Epithelial cell of esophagus (primary cell): Measurements from ENCODE around the gene AMBRA1.

Experiments used
- DNase-seq: peaks from one replicate; pipeline ENCODE4 v3.0.0; 2010; ENCODE audit warnings: low read depth
- H3K4me3 ChIP-seq: 2 replicates; pipeline ENCODE4 v1.5.1; 2011; ENCODE audit warnings: mild to moderate bottlenecking, low read length, control low read depth
- TF ChIP-seq, protein P1 (sequence below): IDR thresholded peaks from 2 replicates; pipeline ENCODE4 v1.5.1; 2011; ENCODE audit warnings: low read depth, mild to moderate bottlenecking, low read length, control low read depth, inconsistent platforms; ENCODE audit not compliant: insufficient read depth; ENCODE audit errors: missing control alignments

The AMBRA1 gene

DNA sequence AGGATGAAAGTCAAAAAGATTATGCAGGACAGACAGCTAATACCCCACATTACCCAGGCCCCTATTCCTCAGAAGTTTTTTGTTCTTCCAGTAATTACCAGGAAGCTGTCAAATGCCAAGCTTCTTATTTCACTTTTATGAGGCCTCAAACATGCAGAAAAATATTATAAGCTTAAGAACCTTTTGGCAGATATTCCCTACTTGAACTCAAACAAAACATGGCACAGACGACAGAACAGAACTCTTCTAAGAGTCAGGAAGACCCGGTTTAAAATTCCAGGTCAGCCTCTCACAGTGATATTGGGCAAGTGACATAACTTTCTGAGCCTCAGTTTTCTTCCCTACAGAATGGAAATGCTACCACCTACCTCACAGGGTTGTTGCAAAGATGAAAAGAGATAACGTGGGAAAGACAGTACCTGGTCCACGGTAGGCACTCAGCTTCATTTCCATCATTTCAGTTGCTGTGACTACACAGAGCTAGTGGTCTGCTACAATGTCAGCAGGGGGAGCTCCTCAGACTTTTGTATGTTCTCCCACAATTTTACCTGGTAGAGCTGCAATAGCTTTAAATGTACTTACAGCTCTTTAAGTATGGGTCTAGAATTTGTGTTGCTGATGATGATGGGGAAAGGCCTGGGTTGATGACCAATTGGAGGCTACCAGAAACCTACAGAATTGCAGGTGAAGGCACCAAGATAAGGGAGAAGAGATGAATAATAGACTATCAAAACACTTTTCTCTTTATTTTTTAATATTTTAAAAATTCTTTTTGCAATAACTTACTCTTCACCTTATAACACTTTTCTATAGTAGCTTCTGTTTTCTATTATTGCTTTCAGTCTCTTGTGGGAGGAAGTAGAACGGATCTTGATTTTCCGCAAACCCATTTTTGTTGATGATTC is 103.9 kb downstream of the AMBRA1 start:
- DNase-seq: peak; percentile 63

DNA sequence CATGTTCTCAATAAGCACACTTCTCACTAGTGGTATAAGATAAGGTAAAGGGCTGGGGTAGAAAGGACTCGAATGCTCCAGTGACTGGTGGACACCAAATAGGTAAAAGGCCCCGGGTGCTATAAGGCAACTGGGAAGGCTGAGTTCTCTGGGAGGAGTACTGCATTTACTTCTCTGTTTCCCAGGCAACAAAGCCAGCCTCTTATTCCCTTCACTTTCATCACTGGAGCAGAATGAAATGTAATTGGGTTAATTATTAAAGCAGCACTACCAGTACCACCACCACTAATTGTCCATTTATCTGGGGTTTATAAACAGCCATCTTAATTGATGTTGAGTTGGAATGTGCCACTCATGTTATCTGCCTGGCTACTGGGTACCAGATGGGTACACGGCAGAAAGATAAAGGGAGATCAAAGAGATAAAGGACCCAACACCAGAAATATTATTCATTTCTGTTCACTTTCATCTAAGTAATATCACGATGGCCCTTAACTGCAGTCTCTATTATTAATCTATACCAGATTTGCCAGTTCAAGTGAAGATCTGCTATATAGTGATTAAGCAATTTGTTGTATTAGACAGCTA is 107.9 kb downstream of the AMBRA1 start:
- H3K4me3 ChIP-seq: no peak overlapping the region
- TF ChIP-seq, protein P1, sequence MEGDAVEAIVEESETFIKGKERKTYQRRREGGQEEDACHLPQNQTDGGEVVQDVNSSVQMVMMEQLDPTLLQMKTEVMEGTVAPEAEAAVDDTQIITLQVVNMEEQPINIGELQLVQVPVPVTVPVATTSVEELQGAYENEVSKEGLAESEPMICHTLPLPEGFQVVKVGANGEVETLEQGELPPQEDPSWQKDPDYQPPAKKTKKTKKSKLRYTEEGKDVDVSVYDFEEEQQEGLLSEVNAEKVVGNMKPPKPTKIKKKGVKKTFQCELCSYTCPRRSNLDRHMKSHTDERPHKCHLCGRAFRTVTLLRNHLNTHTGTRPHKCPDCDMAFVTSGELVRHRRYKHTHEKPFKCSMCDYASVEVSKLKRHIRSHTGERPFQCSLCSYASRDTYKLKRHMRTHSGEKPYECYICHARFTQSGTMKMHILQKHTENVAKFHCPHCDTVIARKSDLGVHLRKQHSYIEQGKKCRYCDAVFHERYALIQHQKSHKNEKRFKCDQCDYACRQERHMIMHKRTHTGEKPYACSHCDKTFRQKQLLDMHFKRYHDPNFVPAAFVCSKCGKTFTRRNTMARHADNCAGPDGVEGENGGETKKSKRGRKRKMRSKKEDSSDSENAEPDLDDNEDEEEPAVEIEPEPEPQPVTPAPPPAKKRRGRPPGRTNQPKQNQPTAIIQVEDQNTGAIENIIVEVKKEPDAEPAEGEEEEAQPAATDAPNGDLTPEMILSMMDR: no peak
- no peak for DNase-seq

More for the DNA sequence above, 103.9 kb downstream of the AMBRA1 start:
- H3K4me3 ChIP-seq: no peak overlapping the region
- TF ChIP-seq, protein P1: peak; percentile 61

DNA sequence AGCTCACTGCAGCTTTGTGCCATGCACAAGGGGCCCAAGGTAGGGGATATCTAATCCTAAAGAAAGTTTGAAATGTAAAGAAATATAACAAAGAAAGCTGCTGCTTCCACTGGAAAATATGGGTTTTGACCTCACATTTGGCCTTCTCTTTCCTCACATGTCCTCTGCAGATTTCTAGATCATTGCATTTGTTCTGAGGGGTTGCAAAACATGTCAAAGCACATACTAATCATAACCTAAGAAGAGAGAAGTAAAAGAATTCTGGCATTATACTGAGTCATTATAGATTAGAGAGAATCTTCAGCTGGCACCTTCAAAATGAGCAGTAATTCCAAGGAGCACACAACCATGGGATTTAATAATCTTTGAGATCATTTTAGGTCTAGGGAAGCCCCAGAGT is 109.7 kb downstream of the AMBRA1 start:
- H3K4me3 ChIP-seq: no peak overlapping the region
- no peak for DNase-seq
- TF ChIP-seq, protein P1: no peak

- no peak for DNase-seq
- no peak overlapping the region for H3K4me3 ChIP-seq
- TF ChIP-seq, protein P1: no peak
Observed at GRCh38 chr11:46480909-46481308, 112.9 kb downstream of the AMBRA1 start.

DNA sequence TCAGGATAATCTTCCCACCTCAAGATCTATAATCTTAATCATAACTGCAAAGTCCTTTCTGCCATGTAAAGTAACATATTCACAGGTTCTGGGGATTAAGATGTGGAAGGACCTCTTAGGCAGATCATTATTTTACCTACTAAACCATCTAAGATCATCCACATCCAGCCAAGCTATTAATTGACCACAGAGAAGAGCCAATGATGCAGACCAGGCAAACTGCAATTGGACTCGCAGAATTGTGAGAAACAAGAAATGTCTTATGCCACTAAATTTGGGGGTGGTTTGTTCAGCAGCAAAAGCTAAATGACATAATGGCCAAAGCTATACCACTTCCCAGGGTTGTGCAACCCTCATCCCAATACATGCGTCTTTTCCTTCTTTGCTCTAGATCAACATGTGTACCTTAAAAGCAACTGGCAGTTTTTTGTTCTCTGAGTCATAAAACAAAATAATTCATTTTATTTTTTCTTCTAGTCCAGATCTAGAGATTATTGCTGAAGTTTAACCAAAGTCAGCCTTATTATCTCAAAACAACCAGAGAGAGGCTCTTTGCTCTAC is 113.6 kb downstream of the AMBRA1 start:
- no peak for DNase-seq
- TF ChIP-seq, protein P1: no peak
- H3K4me3 ChIP-seq: no peak overlapping the region

- TF ChIP-seq, protein P1: no peak
- DNase-seq: no peak
Observed at GRCh38 chr11:46479601-46480000, 114.2 kb downstream of the AMBRA1 start.

More at GRCh38 chr11:46479601-46480000, 114.2 kb downstream of the AMBRA1 start:
- no peak overlapping the region for H3K4me3 ChIP-seq
